Left lobe of liver (tissue), 2 donors: Measurements from ENCODE around the gene ADRB1. TPM values are rescaled to one million over a fixed set of nuclear protein-coding genes. Genes with fewer than 3 reads are reported as not detected.

Experiments
- ATAC-seq: fragments of 200-7000 bp; cut with Tn5 transposase; one replicate; pipeline ENCODE4 v1.9.1; 2020; ENCODE audit warnings: mild to moderate bottlenecking, moderate library complexity
- DNase-seq: peaks from one replicate; pipeline ENCODE4 v3.0.0-alpha.2; 2020; ENCODE audit warnings: low spot score
- total RNA-seq: library from RNA; stranded (reverse); gene quantifications from one replicate; pipeline ENCODE4 v1.2.1, GENCODE V29; 2021
- donor health status: DM: no; HTN: no; CAD: no; lungs with moderate emphysema.
- donor health status: DM: no; HTN: yes; CAD: no.

The ADRB1 gene
- total RNA-seq, 1 donor from 2014 or later: 0.10 TPM

DNA sequence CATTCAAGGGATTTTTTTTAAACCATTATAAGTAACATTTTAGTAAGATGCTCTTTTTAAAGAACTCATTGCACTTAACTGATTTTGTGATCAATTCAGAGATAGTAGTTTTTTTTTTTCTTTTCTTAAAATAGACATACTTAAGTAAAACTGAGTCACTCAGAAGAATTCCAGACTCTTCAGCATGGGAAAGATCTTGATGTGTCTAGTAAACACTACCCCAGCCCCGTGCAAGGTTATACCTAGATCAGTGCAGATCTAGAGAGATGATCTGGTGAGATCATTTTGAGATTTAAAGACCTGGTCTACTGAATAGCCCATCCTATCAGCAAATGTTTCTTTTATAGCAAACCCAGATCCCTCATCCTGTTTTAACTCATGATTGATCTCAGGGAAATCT lies 8.6 kb downstream of the ADRB1 start:
- no peak for ATAC-seq
- no peak for DNase-seq

DNA sequence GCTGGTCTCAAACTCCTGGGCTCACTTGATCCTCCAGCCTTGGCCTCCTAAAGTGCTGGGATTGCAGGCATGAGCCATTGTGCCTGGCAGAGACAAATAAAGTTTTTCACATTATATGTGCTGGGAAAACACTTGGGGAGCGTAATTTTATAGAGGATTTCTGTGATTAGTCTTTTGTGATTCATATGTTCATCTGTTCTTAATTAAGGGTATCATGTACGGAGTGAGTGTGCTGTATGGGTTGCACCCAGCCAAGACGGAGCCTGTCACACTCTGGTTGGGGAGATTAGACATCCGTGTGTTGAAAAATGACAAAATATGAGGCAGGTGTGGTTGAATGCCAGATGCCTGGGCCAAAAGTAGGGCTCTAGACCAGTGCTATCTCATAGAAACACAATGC lies 10.3 kb downstream of the ADRB1 start:
- no peak for DNase-seq

DNA sequence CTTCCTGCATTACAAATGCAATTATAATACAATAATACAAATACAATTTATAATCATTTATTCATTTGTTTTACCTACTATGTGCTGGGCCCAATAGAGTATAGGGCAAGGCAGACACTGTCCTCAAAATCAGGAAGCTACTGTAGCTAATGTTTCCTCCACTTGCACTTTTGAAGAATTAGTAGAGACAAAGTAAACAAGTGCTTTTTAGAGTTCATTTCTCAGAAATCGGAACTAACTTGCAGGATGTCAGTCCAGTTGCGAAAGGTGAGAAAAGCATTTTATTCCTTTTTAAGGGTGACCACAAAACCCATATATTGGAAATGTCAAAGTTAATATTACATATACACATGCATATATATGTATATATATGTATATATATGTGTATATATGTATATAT lies 14.2 kb downstream of the ADRB1 start:
- no peak for ATAC-seq
- DNase-seq: no peak

More for the DNA sequence above, 10.3 kb downstream of the ADRB1 start:
- no peak for ATAC-seq

DNA sequence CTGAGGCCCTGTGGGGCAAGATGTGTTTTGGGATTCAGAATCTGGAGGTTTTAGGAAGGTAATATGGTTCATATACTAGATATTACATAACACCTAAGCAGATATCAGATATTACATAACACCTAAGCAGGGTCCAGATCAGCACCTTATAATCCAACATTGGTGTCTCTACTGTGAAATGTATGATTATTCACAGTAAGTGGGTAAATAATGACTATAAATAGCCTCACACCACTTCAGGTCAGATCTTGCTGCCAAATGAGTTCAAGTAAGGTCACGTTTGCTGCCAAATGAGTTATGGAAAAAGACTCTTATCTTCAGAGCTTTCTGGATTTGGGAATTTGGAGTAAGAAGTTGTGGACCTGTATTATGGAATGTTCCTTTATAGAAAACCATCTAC lies 14.6 kb downstream of the ADRB1 start:
- DNase-seq (no peak), ATAC-seq (no peak)

DNA sequence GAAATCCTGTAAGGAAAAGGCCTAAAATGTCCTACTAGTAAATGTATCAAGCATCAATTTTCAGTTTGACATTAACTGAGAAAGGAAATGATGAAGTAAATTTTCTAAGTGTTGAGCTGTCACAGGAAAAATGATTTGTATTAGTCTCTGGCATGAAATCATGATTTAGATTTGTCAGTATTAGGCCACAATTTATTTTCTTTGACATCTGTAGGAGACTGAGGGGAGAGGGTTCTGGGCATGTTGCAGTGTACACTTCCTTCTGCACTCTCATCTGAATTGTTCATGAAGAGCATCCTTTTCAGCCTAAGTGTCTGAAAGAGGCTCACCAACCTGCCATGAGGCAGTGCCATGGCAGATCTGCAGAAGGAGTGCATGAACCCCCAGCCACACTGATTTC lies 15.9 kb downstream of the ADRB1 start:
- no peak for ATAC-seq
- no peak for DNase-seq

DNA sequence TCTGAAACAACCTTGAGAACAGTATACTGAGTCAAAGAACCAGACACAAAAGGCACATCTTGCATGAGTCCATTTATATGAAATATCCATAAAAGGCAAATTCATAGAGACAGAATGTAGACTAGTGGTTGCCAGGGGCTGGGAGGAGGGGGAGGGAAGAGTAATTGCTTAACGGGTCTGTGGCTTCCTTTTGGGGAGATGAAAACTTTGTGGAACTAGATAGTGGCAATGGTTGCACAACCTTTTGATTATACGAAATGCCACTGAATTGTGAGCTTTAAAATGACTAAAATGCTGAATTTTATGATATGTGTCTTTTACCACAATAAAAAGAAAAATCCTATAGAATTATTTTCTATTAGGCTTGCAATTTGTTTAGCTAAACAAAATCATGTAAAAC lies 16.8 kb downstream of the ADRB1 start:
- no peak for DNase-seq
- ATAC-seq: no peak

DNA sequence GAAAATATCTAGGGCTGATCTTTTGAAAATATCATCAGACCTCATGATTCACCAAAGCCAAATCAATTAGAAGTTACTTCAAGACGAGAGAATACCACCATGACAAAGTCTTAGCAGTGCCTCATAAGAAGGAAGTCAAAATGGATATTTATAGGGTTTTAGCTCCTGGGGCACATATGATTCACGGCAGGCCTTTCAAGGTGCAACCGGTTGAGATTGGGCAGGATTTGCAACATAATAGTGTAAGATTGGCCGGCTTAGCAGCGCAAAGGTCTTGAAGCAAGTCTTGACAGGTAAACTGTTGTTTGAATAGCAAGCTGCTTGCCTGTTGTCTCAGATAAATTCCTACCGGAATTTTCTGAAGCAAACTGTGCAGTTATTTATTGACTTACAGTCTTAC lies 17.5 kb downstream of the ADRB1 start:
- DNase-seq (no peak), ATAC-seq (no peak)

DNA sequence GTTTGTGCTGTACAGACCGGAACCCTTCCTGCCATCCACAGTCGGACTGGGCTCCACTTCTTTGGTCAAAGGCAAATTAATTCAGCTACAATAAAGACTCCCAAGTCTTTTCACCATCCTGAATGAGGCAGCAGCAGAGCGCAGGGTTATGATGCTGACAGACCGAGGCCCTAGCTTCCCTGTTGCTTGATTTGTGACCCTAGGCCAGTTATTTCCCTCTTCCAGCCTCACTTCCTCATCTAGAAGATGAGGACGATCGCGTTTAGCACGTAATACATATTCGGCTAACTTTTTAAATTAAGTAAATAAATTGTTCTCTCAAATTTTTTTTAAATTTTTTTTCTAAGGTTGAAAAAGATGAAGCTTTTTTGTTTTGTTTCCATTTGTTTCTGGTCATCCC lies 18.1 kb downstream of the ADRB1 start:
- DNase-seq (no peak), ATAC-seq (no peak)

DNA sequence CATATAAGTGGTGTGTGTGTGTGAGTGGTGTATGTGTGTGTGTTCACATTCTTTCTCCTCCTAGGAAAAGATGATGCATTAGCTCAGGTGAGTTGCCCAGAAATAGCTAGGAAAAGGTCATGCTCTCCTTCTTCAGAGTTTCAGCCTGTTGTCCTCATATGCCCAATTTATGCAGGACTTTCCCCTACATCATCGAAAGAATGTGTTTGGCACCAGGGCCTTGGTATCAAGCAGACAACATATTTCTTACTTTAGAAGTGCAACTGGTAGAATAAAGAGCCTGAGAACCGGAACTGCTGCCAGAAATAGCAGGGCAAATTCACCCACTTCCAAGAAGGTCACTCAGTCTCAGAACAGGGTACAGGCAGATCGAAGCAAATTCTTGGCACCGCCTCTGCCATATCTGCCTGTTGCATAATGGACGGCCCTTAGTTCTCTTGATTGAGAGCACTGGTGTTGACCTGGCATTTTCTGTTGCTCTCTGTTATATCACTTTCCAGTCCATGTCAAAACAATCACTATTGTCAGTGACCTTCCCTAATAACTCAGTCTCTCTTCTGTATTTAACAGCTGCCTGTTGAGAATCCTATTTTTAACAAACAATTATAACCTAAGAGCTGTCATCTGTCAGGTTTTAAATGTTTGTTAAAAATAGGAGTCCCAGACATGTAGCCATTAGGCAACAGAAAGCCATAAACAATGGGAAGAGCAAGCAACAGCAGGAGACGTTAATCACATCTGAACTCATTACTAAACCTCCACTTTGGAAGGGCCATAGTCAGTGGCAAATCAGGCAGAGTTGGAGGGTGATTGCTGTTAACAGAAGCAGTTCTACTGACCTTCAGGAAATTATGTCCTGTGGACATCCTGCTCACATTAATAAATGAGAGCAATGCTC lies 20.7 kb downstream of the ADRB1 start:
- peak; percentile 82 for DNase-seq
- peak; percentile 98 for ATAC-seq

DNA sequence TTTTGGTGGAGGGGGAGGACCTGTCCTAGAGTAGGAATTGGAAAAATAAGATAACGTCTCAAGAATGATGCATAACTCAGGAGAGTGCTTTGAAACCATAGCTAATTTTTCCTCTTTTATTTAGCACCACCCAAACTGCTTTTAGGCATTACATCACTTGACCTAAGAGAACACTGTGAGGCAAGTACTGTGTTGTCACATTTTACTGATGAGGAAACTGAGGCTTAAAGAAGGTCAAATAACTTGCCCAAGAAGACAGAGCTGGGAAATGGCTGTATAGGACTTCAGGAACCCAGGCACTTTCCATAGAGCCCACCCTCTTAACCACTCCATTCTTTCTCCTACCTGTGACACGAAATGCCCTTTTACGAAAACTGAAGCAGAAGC lies 21.4 kb downstream of the ADRB1 start:
- no peak for ATAC-seq

DNA sequence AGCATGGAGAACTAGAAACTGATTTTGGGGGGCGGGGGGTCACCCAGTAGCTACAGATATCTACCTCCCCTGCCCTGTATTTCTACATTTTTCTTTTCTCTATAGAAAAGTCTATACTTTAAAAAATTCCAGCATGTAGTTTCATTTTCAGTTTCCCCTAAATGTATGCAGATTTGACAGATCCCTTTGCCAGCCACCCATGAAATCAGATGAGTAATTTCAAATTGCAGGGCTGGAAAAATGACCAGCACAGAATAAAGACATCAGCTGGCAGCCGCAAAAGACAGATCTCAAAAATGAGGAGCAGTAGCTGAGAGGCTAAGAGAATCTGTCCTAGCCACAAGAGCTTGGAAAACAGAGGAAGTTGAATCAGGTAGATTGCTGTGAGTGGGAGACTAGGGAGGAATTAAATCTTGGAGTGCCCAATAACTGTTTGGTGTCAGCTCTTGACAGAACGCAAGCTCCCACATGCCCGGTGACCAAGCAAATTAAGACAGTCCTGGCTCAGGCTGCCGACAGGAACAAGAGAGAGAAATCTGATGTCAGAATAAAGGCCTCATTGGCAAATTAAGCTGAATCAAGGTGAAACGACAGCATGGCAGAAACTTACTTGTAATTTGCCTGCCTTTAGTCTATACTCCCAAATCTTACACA lies 24.5 kb downstream of the ADRB1 start:
- DNase-seq (no peak), ATAC-seq (no peak)

More for the DNA sequence above, 21.4 kb downstream of the ADRB1 start:
- DNase-seq: no peak

DNA sequence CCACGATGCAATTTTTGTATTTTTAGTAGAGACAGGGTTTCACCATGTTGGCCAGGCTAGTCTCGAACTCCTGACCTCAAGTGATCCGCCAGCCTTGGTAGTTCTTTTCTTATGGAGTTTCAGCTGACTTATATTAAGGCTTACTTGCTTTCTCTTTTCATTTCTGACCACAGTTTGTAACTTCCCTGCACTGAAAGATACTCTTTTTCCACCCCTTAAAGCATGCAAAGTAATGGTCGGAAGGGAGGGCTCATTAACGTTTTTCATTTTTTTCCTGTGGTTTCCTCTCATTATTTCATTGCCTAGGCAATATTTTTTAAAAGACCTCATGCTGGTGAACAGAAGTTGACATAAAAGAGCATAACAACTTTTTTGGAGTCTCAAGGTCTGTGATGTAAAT lies 27.0 kb downstream of the ADRB1 start:
- DNase-seq (no peak), ATAC-seq (no peak)

DNA sequence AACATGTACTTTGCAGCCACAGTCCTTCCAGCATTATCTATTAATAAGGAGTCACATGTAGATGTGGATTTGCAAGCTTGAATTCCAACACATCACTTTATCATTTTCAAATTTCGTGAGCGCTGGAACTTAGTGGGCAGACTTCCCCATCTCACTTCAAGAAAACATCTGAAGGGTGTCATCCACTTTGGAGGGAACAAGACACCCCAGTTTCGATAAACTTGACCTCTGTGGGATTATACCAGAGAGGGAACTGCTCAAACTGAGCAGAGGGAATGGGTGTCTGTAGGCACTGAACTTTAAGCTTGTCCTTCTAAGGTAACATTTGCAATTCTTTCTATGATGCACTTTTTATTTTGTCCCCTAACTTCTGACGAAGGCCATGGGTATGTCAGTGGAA lies 27.5 kb downstream of the ADRB1 start:
- DNase-seq (no peak), ATAC-seq (no peak)

DNA sequence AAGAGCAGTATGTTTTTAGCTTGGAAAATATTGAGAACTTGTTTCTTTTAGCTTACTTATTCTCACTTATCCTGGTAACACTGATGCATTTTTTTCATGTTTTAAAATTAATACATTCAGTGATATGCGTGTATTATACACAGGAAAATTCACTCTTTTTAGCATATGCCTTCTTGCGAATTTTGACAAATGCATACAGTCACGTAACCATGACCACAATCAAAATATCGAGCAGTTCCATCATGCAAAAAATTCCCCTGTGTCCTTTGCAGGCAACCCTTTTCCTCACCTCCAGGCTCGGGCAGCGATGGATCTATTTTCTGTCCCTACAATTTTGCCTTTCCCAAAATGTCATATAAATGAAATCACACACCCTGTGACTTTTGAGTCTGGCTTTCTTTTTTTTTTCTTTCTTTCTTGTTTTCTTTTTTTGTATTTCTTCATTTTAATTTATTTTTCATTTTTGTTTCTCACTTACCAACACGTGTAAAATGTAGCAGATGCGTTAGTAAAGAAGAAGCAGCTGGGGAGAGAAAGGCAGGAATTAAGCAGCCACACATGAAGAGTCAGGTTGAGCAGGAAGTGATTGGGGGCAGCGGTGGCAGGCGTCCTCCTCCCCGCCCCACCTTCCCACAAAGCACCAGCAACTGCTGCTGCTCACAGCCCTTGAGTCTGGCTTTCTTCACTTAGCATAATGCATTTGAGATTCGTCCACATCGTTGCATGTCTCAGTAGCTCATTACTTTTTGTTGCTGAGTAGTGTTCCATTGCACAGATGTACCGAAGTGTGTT lies 29.9 kb downstream of the ADRB1 start:
- no peak for DNase-seq

DNA sequence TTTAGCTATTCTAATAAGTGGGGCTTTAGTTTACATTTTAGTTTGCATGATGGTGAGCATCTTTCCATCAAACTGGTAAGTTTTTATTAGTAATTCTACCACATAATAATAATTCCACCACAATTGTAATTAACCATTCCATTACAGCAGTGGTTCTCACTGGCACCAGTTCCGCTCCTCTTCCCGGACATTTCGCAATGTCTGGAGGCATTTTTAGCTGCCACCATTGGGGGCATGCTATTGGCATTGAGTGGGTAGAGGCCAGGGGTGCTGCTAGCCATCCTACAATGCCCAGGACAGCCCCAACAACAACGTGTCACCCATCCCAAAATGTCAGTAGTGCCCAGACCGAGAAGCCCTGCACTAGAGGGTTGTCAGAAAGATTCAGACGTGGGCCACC lies 31.4 kb downstream of the ADRB1 start:
- no peak for ATAC-seq
- no peak for DNase-seq

More for the DNA sequence above, 29.9 kb downstream of the ADRB1 start:
- no peak for ATAC-seq

DNA sequence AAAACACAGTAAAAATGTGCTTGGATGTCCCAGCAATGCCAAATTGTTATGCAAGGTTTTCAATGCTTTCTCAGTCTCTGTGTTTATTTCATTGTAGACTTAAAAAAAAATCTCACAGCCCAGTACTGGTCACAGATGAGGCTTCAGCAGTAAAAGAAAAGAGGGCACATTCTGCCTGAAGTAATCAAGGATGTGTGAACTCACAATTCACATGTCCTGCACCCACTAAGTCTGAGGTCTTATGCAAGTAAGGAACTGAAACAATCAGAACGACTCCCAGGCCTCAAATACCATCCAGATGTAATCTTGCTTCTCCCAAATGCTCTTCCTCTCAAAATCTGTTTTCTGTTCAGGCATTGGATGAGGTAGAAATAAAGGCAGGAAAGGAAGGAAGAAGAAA lies 33.7 kb downstream of the ADRB1 start:
- ATAC-seq: no peak
- no peak for DNase-seq

DNA sequence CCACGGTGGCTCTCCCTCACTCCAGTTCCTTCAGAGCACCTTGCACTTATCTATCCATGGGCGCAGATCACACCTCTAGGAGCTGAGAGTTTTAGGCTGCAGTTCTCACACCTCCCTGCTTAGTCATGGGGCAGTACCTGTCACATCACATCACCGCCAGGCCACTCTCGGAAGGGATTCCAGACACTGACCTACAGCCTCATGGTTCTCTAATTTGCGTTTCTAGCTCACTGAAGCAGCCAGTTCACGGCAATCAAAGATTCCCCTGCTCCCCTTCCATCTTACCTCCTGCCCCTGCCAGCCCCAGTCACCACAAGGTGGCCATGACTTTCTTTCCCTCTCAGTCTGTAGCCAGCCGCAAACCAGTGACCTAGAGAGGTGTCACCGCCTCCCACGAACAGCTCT lies 34.2 kb downstream of the ADRB1 start:
- no peak for ATAC-seq

DNA sequence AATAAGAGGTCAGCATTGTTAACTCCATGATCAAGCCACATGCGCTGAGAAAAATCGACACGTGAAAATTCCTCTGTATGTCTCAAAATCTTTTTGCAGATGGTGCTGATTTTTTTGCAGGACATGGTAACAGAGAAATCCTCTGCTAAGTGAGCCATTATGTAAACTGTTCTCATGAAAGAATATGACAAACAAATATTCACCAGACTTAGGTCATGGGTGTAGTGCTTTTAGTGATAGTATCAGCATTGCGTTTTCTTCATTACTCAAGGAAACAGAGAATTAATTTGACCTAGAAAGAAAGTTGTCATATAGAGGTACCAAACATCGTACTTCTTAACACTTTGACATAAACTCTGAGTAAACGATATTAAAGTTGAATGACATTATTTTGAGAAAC lies 34.7 kb downstream of the ADRB1 start:
- ATAC-seq (no peak), DNase-seq (no peak)

More for the DNA sequence above, 34.2 kb downstream of the ADRB1 start:
- no peak for DNase-seq

DNA sequence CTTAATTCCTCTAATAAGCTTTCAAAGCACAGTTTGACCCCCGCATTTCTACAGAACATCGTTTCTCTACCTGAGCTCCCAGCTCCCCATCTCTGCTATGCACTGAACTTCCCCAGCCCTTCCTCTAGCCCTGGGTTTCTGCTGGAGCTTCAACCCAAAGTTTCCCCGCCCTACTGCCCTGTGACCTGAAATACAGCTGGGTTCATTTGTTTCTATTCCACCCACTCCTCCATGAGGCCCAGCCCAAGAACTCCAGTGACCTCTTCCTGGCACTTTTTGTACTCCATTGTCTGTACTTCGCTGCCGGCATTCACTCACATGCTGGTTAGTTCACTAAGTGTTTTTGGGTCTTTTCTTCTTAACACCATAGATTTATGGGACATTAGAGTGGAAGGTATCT lies 35.8 kb downstream of the ADRB1 start:
- DNase-seq (no peak), ATAC-seq (peak; percentile 80)

DNA sequence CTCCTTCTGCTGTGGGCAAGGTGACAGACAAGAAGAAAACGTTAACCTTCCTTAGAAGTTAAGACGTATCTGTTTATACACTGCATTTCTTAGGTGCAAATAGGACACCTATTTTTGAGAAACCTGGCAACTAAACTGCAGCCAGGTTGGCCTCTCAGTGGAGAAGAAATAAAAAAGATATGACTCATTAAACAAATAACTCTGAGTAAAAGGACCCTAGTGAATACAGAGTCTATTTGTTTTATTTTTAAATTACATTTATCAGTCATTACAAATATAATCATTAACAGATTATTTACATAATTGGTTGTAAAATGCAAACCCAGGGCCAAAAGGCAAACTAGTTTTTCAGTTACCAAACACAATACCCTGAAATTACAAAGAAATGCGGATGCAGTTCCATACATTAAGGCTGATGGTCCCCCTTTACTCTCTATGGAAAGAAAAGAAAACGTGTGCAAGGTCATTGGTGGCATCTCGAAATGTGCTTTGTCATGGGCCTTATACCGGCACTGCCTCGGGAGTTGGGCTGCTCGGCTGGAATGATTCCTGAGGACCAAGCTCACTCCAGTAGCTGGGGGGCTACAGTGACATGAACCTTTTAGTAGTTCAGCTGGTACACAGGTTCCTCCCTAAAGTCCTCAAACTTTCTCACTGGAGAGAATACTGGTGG lies 38.4 kb downstream of the ADRB1 start:
- DNase-seq (no peak), ATAC-seq (no peak)

DNA sequence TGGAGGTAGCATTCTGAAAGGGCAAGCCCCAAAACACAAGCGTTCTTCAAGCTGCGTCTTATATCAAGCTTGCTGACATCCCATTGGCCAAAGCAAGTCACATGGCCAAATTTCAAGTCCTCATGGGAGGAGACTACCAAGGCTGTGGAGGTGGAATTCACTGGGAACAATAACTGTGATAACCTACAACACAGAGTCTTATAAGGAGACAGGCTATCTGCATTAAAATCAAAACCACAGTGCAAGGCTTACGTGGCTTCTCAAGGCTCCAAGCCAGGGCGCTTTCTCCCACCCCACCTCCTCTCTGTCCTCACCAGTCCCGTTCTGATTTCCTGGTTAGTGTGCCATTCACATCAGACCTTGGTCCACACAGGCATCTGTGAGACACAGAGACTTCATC lies 39.4 kb downstream of the ADRB1 start:
- DNase-seq: no peak
- no peak for ATAC-seq
